Upper lobe of left lung (tissue), 4 donors: ENCODE results near the gene GATAD2B.

Experiments used
- POLR2A ChIP-seq, 4 donors: fragments of 450-650 bp; IDR thresholded peaks; one replicate each; pipeline ENCODE4 v1.5.1; 2016 to 2017; ENCODE audit warnings: antibody characterized with exemption in 4 of 4, mild to moderate bottlenecking in 2 of 4
- POLR2AphosphoS5 ChIP-seq, 2 donors: sonication (generic); formaldehyde crosslinking; IDR thresholded peaks; one replicate each; pipeline ENCODE4 v1.5.1; 2017; ENCODE audit warnings: antibody characterized with exemption in 2 of 2
- TF ChIP-seq, protein P1 (sequence below), 6 experiments: fragments of 450-650 bp in 4 of 6; fragments of 200-600 bp in 2 of 6; sonication (generic) in 2 of 6; IDR thresholded peaks; one replicate each; pipeline ENCODE4 v1.5.1; 2016 to 2019; ENCODE audit warnings: antibody characterized with exemption in 6 of 6

DNA sequence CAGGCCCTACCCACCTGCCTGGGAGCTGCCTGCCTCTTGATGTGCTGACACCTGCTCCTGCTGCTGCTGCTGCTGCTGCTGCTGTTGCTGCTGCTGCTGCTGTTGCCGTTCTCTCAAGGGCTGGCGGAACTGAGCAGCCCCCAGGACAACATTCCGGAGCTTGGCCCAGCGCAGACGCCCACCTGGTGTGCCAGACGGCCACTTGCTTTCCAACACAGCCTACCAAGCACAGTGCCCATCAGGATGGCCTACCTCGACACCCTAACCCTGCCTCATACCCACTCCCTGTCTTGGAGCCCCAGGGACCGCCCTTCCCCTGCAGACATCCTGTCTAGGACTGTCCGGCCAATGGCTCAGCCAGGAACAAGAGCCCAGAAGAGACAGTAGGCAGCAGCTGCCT, 12.0 kb upstream of the GATAD2B start:
- TF ChIP-seq, protein P1, sequence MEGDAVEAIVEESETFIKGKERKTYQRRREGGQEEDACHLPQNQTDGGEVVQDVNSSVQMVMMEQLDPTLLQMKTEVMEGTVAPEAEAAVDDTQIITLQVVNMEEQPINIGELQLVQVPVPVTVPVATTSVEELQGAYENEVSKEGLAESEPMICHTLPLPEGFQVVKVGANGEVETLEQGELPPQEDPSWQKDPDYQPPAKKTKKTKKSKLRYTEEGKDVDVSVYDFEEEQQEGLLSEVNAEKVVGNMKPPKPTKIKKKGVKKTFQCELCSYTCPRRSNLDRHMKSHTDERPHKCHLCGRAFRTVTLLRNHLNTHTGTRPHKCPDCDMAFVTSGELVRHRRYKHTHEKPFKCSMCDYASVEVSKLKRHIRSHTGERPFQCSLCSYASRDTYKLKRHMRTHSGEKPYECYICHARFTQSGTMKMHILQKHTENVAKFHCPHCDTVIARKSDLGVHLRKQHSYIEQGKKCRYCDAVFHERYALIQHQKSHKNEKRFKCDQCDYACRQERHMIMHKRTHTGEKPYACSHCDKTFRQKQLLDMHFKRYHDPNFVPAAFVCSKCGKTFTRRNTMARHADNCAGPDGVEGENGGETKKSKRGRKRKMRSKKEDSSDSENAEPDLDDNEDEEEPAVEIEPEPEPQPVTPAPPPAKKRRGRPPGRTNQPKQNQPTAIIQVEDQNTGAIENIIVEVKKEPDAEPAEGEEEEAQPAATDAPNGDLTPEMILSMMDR (IDR thresholded peaks at IDR 0.05) = no peak
- TF ChIP-seq POLR2AphosphoS5 (IDR thresholded peaks at IDR 0.05) = no peak
- no peak for TF ChIP-seq POLR2A (IDR thresholded peaks at IDR 0.05)
